GM12891 (cell line): ENCODE data around the gene EEF2K.

Experiments
- PAX5 ChIP-seq: IDR thresholded peaks from 2 replicates; pipeline ENCODE4 v1.6.1; 2011; ENCODE audit warnings: low read length, moderate library complexity, mild to moderate bottlenecking; ENCODE audit not compliant: insufficient read depth, severe bottlenecking
- POLR2A ChIP-seq: IDR thresholded peaks from 2 replicates; pipeline ENCODE4 v1.6.1; 2011; ENCODE audit warnings: low read depth, low read length, control low read depth
- POLR2AphosphoS5 ChIP-seq: IDR thresholded peaks from 2 replicates; pipeline ENCODE4 v1.6.1; 2011; ENCODE audit warnings: low read depth, low read length, control low read depth
- POU2F2 ChIP-seq: IDR thresholded peaks from 2 replicates; pipeline ENCODE4 v1.6.1; 2011; ENCODE audit warnings: low read depth, mild to moderate bottlenecking, control low read depth, low read length, moderate library complexity
- SPI1 ChIP-seq: IDR thresholded peaks from 2 replicates; pipeline ENCODE4 v1.6.1; 2011; ENCODE audit warnings: low read depth, low read length, control low read depth
- TAF1 ChIP-seq: IDR thresholded peaks from 2 replicates; pipeline ENCODE4 v1.6.1; 2011; ENCODE audit warnings: low read depth, low read length, control low read depth

- TF ChIP-seq POLR2A, result no peak
- TF ChIP-seq POLR2AphosphoS5, result no peak
- TF ChIP-seq TAF1, result no peak
- TF ChIP-seq PAX5, result no peak
- TF ChIP-seq POU2F2, result no peak
- no peak for TF ChIP-seq SPI1
Observed at GRCh38 chr16:22183901-22184614, 22.0 kb upstream of the EEF2K start.
